Tibial artery (tissue), 4 donors: ENCODE measurements around the gene TNC.

Source experiments
- DNase-seq, 2 donors: peaks; one replicate each; pipeline ENCODE4 v3.0.0-alpha.2; 2019
- H3K27ac ChIP-seq, 2 donors: fragments of 200-600 bp; sonication (generic) in 1 of 2; 1 replicate in 1 of 2; 2 replicates in 1 of 2; pipeline ENCODE4 v1.5.1; 2018 to 2019; ENCODE audit warnings: mild to moderate bottlenecking in 1 of 2
- H3K27me3 ChIP-seq, 2 donors: fragments of 200-600 bp; sonication (generic) in 1 of 2; one replicate each; pipeline versions ENCODE4 v1.5.1 to v1.6.0; 2016 to 2019
- H3K36me3 ChIP-seq, 3 donors: fragments of 200-600 bp; sonication (generic) in 2 of 3; one replicate each; pipeline ENCODE4 v1.5.1; 2016 to 2019; ENCODE audit warnings: mild to moderate bottlenecking in 2 of 3
- H3K4me1 ChIP-seq, 4 donors: fragments of 200-600 bp; sonication (generic) in 2 of 4; 1 replicate in 3 of 4; 2 replicates in 1 of 4; pipeline ENCODE4 v1.5.1; 2016 to 2019
- H3K4me3 ChIP-seq, 2 donors: fragments of 200-600 bp; sonication (generic) in 1 of 2; 1 replicate in 1 of 2; 2 replicates in 1 of 2; pipeline ENCODE4 v1.5.1; 2018 to 2019; ENCODE audit warnings: mild to moderate bottlenecking in 2 of 2
- H3K9me3 ChIP-seq, 3 donors: fragments of 200-600 bp; sonication (generic) in 1 of 3; one replicate each; pipeline ENCODE4 v1.5.1; 2016 to 2019
- intact Hi-C: fragments of 100-400 bp; cut with DNase I; formaldehyde crosslinking; loops from one replicate; pipeline ENCODE4 v1.15.0; 2023; ENCODE audit warnings: low total_unique reads
- TF ChIP-seq, protein P1 (sequence below), 2 experiments: fragments of 200-600 bp in 1 of 2; fragments of 450-650 bp in 1 of 2; IDR thresholded peaks; one replicate each; pipeline ENCODE4 v1.5.1; 2017 to 2019; ENCODE audit warnings: antibody characterized with exemption in 2 of 2, mild to moderate bottlenecking in 1 of 2, moderate library complexity in 1 of 2

TNC gene

GRCh38 chr9:115142517-115143270 is 24.7 kb upstream of the TNC start:
- no peak for DNase-seq
- Histone ChIP-seq H3K4me3 (no peak overlapping the region), H3K9me3 (no peaks in the 10 kb centered on the region), H3K4me1 (peaks cover 0 to 31% (median 5%) of the 10 kb centered on the region in 4 donors), H3K36me3 (no peaks in the 10 kb centered on the region), H3K27ac (no peak overlapping the region), H3K27me3 (no peaks in the 10 kb centered on the region)
- intact Hi-C loops = loop anchor here (10.0 kb wide), 1 partner anchor 98 kb away; no protein-coding TSS in a partner anchor
- TF ChIP-seq, protein P1, sequence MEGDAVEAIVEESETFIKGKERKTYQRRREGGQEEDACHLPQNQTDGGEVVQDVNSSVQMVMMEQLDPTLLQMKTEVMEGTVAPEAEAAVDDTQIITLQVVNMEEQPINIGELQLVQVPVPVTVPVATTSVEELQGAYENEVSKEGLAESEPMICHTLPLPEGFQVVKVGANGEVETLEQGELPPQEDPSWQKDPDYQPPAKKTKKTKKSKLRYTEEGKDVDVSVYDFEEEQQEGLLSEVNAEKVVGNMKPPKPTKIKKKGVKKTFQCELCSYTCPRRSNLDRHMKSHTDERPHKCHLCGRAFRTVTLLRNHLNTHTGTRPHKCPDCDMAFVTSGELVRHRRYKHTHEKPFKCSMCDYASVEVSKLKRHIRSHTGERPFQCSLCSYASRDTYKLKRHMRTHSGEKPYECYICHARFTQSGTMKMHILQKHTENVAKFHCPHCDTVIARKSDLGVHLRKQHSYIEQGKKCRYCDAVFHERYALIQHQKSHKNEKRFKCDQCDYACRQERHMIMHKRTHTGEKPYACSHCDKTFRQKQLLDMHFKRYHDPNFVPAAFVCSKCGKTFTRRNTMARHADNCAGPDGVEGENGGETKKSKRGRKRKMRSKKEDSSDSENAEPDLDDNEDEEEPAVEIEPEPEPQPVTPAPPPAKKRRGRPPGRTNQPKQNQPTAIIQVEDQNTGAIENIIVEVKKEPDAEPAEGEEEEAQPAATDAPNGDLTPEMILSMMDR (IDR thresholded peaks at IDR 0.05) = no peak

DNA sequence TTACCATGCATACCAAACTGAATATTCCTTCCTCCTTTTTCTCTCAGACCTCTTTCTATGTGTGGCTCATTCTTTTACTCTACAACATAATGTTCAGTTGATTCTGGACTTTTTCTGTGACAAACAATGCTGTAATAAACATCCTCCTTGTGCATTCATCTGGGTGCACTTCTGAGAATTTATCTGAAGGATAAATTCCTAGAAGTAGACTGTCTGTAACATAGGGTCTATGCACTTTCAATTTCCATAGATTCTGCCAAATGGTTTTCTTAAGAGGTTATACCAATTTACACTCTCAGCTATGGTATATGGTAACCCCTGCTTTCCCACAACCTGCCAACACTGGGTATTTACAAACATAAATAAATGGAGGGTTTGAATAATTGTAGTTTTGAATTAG is 24.1 kb upstream of the TNC start:
- Histone ChIP-seq H3K9me3 (no peaks in the 10 kb centered on the region), H3K27me3 (no peaks in the 10 kb centered on the region), H3K4me1 (peaks cover 0 to 25% (median 2%) of the 10 kb centered on the region in 4 donors), H3K27ac (no peak overlapping the region), H3K4me3 (no peak overlapping the region), H3K36me3 (no peaks in the 10 kb centered on the region)
- intact Hi-C loops = loop anchor here (10.0 kb wide), 1 partner anchor 97 kb away; no protein-coding TSS in a partner anchor
- TF ChIP-seq, protein P1 (IDR thresholded peaks at IDR 0.05) = no peak
- no peak for DNase-seq

- Histone ChIP-seq H3K4me1 (peaks cover 0 to 21% (median 0%) of the 10 kb centered on the region in 4 donors), H3K4me3 (no peak overlapping the region), H3K36me3 (no peaks in the 10 kb centered on the region), H3K27me3 (no peaks in the 10 kb centered on the region), H3K9me3 (no peaks in the 10 kb centered on the region), H3K27ac (no peak overlapping the region)
- TF ChIP-seq, protein P1 (IDR thresholded peaks at IDR 0.05) = no peak
- DNase-seq = no peak
- intact Hi-C loops = loop anchor here (10.0 kb wide), 1 partner anchor 97 kb away; no protein-coding TSS in a partner anchor
Observed at GRCh38 chr9:115141612-115142011, 23.7 kb upstream of the TNC start.

DNA sequence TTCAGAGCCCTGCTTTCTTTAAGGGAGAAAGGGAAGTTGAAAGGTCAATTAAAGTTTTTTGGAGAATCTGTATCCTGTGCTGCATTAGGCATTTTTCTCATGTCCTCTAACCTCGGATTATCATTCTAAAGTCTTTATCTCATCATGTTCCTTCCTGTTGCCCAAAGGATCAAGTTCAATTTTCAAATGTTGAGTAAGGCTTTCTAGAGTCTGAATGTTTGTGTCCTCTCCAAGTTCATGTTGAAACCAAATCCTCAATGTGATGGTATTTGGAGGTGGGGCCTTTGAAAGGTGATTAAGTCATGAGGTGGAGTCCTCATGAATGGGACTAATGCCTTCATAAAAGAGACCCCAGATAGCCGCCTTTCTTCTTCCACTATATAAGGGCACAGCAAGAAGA is 20.2 kb upstream of the TNC start:
- H3K4me1 ChIP-seq = no peaks in the 10 kb centered on the region
- H3K9me3 ChIP-seq = no peaks in the 10 kb centered on the region
- DNase-seq = no peak
- no peak overlapping the region for H3K27ac ChIP-seq
- intact Hi-C loops = no loop called here
- H3K27me3 ChIP-seq = no peaks in the 10 kb centered on the region
- no peak overlapping the region for H3K4me3 ChIP-seq
- no peaks in the 10 kb centered on the region for H3K36me3 ChIP-seq
- TF ChIP-seq, protein P1 (IDR thresholded peaks at IDR 0.05) = no peak

DNA sequence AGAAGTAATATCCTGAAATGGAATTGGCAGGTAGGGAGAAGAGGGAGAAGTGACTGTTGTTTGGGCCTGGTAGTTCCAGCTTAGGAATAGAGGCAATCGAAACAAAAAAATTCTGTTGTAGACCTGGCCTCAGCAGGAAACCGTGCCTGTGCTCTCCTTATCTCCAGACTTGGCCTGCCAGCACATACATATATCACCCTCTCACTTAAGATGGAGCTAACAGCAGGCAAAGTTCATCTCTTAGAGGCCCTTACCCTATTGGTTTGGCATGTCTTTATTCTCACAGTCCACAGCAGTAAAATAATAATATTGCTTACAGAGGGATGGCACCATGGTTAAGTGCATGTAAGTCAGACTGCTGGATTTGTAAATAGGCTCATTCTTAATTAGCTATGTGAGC is 19.6 kb upstream of the TNC start:
- intact Hi-C loops = loop anchor here (2.0 kb wide), 1 partner anchor 55 kb away; no protein-coding TSS in a partner anchor
- no peak for DNase-seq
- Histone ChIP-seq H3K9me3 (no peaks in the 10 kb centered on the region), H3K36me3 (no peaks in the 10 kb centered on the region), H3K27ac (no peak overlapping the region), H3K4me1 (no peaks in the 10 kb centered on the region), H3K4me3 (no peak overlapping the region), H3K27me3 (no peaks in the 10 kb centered on the region)
- TF ChIP-seq, protein P1 (IDR thresholded peaks at IDR 0.05) = no peak
